ENCODE measurements around the gene HGS. TPM values are rescaled to one million over a fixed set of nuclear protein-coding genes. Genes with fewer than 3 reads are reported as not detected.
A peak's percentile ranks its signal among the peaks of the same experiment; 100 is the strongest.

The HGS gene
- total and polyA plus RNA-seq, 2 of the 13 experiments (the other 11 are each of a cell fraction or from before 2014, with no cell fraction given) = 73.3 to 78.1 TPM

- TF ChIP-seq ZNF414 (CRISPR knock-in tag; IDR thresholded peaks at IDR 0.05) (peak; percentile 99), ZNF577 (CRISPR knock-in tag; IDR thresholded peaks at IDR 0.05; ENCODE audit: borderline replicate concordance, low read depth) (no peak), RELA (CRISPR knock-in tag; IDR thresholded peaks at IDR 0.05) (0 out of 2 replicates have a peak, but pooled peaks have one; percentile 84), STAG1 (CRISPR knock-in tag; IDR thresholded peaks at IDR 0.05) (peak; percentile 30; the same call in 1 of the 2 replicates), CENPBD1 (CRISPR knock-in tag; IDR thresholded peaks at IDR 0.05; ENCODE audit: borderline replicate concordance, low read depth) (no peak; the same call in 1 of the 2 replicates), EZH2 (conservative IDR thresholded peaks at IDR 0.05; ENCODE audit: low read depth, low read length) (no peak), ZNF234 (CRISPR knock-in tag; conservative IDR thresholded peaks at IDR 0.05) (peak; percentile 87; the same call in 1 of the 2 replicates), ZNF275 (CRISPR knock-in tag; IDR thresholded peaks at IDR 0.05; ENCODE audit: borderline replicate concordance) (peak; percentile 82), FOXJ3 (CRISPR knock-in tag; IDR thresholded peaks at IDR 0.05; ENCODE audit: borderline replicate concordance) (peak; percentile 54), U2AF1 (optimal IDR thresholded peaks at IDR 0.05; ENCODE audit: low read depth, low read length) (no peak), NFE2L2 (IDR thresholded peaks at IDR 0.05; ENCODE audit: low read length) (no peak), ZBTB38 (CRISPR knock-in tag; IDR thresholded peaks at IDR 0.05) (peak; percentile 96), DR1 (CRISPR knock-in tag; IDR thresholded peaks at IDR 0.05) (peak; percentile 78), ZKSCAN8 (CRISPR knock-in tag; IDR thresholded peaks at IDR 0.05; ENCODE audit: borderline replicate concordance) (peak; percentile 88; the same call in 1 of the 2 replicates), LCORL (IDR thresholded peaks at IDR 0.05) (no peak), LCORL (CRISPR knock-in tag; IDR thresholded peaks at IDR 0.05) (peak; percentile 82), ZSCAN9 (CRISPR knock-in tag; IDR thresholded peaks at IDR 0.05; ENCODE audit: borderline replicate concordance) (peak; percentile 98), KLF16 (CRISPR knock-in tag; IDR thresholded peaks at IDR 0.05) (peak in 1 of 2 experiments; percentile 99; a peak in 2 of 4 replicates), MAFF (IDR thresholded peaks at IDR 0.05; ENCODE audit: low read depth, low read length) (no peak), ATF3 (CRISPR knock-in tag; IDR thresholded peaks at IDR 0.05) (peak; percentile 93), ZNF746 (CRISPR knock-in tag; IDR thresholded peaks at IDR 0.05) (peak; percentile 97), SNAPC5 (CRISPR knock-in tag; IDR thresholded peaks at IDR 0.05; ENCODE audit: borderline replicate concordance) (peak; percentile 95; the same call in 1 of the 2 replicates)
- TF ChIP-seq, protein P1, sequence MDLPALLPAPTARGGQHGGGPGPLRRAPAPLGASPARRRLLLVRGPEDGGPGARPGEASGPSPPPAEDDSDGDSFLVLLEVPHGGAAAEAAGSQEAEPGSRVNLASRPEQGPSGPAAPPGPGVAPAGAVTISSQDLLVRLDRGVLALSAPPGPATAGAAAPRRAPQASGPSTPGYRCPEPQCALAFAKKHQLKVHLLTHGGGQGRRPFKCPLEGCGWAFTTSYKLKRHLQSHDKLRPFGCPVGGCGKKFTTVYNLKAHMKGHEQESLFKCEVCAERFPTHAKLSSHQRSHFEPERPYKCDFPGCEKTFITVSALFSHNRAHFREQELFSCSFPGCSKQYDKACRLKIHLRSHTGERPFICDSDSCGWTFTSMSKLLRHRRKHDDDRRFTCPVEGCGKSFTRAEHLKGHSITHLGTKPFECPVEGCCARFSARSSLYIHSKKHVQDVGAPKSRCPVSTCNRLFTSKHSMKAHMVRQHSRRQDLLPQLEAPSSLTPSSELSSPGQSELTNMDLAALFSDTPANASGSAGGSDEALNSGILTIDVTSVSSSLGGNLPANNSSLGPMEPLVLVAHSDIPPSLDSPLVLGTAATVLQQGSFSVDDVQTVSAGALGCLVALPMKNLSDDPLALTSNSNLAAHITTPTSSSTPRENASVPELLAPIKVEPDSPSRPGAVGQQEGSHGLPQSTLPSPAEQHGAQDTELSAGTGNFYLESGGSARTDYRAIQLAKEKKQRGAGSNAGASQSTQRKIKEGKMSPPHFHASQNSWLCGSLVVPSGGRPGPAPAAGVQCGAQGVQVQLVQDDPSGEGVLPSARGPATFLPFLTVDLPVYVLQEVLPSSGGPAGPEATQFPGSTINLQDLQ (CRISPR knock-in tag; IDR thresholded peaks at IDR 0.05) = peak; percentile 98
- TF ChIP-seq, protein P2, sequence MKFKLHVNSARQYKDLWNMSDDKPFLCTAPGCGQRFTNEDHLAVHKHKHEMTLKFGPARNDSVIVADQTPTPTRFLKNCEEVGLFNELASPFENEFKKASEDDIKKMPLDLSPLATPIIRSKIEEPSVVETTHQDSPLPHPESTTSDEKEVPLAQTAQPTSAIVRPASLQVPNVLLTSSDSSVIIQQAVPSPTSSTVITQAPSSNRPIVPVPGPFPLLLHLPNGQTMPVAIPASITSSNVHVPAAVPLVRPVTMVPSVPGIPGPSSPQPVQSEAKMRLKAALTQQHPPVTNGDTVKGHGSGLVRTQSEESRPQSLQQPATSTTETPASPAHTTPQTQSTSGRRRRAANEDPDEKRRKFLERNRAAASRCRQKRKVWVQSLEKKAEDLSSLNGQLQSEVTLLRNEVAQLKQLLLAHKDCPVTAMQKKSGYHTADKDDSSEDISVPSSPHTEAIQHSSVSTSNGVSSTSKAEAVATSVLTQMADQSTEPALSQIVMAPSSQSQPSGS (CRISPR knock-in tag; IDR thresholded peaks at IDR 0.05) = peak; percentile 92
These were observed 28.1 kb downstream of the HGS start, which contains the start of gene SLC25A10 (continued) for GRCh38 chr17:81711814-81712467.
